ENCODE results near the gene SNX9.
"Not testable (repeated sequence)": the region's sequence is repeated elsewhere in the genome, so short reads cannot be mapped to it uniquely, and the experiment has no call there.

Gene SNX9

DNA sequence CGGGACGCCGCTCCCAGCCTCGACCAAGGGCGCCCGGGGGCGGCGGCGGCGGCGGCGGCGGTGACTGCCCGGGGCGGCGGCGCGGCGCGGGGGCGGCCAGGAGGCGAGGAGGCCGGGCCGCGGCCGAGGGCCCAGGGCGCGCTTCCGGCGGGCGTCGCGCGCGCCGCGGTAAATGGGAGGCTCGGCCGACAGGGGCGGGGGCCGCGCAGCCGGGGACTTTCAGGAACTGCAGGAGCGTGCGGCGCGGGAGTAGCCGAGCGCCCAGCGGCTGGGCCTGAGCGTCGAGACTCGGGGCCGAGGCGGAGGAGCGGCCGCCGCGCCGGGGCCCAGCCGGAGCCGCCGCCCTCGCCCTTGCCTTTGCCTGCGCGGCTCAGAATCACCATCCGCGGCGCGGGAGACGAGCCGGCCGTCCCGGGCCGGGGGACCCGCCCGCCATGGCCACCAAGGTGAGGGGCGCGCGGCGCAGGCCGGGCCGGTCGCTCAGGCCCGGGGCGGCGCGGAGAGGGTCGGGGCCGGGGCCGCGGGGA is at the start of gene SNX9:
SNX9 (plus strand) TSS at position 246 of the 527 bp plus-strand sequence; CDS start at position 435, 189 bp downstream.
- FAIRE-seq: peak; percentile 70
- DNase-seq (ENCODE audit: insufficient read length, low spot score): peak; percentile 71

DNA sequence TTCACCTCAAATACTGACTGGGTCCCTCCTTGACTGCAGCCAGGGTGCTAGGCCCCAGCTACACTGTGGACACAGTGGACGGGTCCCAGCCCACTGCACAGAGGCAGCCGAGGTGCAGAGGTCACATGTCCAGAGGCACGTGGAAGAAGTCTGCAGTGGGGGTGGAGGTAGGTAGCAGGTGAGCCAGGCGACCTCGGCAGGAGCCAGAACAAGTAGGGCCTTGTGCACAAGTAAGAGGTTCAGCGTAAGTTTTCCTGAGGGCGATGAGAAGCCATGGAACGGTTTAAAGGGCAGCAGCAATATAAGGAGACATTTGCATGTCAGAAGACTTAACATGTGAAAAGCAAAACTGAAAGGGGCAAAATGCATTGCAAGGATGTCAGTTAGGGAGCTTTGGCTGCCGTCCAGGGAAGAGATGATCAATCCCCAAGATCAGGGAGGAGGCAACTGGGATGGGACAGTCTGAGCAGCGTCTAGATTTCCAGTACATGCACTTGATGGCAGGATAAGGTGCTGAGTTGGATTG is 49.7 kb upstream of the SNX9 start:
- no peak for FAIRE-seq
- no peak for DNase-seq (ENCODE audit: insufficient read length, low spot score)

DNA sequence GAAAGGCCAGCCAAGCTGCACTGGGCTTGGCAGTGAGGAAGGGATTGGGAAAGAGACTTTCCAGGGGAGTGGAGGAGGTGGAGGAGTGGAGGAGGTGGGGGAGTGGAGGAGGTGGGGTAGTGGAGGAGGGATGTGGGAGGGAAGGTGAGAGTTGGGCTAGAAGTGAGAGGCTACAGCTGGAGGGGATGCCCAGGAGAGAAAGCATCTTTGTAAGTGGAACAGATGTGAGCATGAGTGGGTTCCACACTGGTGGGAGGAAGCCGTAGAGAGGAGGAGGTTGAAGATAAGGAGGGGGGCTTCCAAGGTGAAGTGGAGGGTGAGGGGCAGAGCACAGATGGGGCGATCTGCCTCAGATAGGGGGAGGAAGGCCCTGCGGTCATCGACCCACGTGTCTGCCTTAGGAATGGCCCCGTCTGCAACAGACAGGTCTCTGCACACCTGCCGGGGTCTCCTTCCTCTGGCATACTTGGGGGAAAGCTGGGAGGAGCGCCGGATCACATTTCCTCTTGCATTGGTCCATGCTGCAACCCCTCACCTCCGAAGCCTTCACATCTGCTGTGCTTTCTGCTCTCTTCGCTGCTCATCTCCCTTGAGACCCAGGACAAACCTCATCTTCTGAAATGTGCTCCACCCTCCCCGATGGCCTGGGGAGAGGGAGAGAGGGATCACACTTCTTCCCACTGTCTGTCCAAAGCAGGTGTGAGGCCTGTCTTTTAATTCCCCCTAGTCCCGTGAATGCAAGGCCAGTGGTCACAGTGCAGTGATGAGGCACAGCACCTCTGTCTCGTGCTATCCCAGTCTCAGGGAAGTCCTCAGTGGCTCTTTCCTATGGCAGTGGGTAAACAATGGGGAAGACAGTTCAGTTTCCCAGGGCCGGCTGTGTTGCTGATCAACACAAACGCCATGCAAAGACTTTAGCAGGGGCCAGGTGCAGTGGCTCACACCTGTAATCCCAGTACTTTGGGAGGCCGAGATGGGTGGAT is 48.6 kb upstream of the SNX9 start:
- DNase-seq (ENCODE audit: insufficient read length, low spot score) (no peak), FAIRE-seq (no peak)

DNA sequence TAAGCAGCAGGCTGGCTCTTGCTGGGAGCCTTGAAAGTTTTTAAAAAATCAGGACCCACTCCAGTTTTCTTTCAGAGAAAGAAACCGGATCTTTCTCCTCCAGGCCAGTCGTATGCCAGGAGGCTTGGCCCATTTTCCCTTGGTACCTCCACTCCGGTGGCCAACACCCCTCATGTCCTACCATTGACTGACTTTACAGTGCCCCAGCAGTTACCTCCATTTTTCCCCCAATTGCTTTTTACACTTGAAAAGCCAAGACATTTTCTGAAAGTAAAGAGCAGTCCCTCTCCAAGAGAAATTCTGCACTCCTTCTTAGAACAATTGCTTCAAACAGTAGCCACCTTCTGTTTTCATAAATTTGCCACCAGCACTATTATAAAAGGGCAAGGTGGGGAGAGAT is 47.7 kb upstream of the SNX9 start:
- FAIRE-seq (no peak), DNase-seq (ENCODE audit: insufficient read length, low spot score) (no peak)

DNA sequence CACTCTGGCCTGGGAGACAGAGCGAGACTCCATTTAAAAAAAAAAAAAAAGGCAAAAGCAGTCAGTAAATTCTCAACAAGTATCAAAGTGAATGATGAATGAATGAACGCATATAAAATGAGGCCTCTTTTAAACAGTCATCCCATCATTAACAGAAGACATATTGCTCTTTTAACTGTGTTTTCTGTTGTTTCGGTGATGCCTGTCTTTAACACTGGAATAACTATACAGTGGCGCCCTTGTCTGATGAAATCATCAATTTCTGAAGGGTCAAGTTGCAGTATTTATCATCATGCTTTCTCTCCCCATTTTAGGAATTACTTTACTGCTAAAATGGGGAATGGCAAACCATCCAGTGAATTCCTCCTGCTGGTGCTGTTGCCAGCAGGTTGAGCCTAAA is 45.7 kb upstream of the SNX9 start:
- DNase-seq (ENCODE audit: insufficient read length, low spot score) (no peak), FAIRE-seq (no peak)

DNA sequence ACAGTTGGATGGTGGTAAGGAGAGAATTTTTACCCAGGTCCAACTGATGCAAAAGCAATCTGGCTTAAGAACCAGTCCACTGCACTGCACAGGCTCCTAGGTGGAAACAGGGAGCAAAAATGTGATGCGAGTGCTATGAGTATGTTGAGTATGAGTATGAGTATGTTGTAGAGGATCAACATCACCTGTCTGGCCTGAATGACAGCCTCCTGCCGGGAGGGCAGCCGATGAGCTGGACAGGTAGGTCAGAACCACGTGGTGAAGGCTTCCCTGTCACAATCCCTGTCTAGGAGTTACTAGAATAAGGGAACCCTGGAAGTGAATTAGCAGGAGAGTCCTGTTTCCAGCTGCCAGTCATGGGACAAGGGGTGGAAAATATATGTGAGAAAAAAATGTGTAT is 44.3 kb upstream of the SNX9 start:
- no peak for DNase-seq (ENCODE audit: insufficient read length, low spot score)
- FAIRE-seq: no peak

DNA sequence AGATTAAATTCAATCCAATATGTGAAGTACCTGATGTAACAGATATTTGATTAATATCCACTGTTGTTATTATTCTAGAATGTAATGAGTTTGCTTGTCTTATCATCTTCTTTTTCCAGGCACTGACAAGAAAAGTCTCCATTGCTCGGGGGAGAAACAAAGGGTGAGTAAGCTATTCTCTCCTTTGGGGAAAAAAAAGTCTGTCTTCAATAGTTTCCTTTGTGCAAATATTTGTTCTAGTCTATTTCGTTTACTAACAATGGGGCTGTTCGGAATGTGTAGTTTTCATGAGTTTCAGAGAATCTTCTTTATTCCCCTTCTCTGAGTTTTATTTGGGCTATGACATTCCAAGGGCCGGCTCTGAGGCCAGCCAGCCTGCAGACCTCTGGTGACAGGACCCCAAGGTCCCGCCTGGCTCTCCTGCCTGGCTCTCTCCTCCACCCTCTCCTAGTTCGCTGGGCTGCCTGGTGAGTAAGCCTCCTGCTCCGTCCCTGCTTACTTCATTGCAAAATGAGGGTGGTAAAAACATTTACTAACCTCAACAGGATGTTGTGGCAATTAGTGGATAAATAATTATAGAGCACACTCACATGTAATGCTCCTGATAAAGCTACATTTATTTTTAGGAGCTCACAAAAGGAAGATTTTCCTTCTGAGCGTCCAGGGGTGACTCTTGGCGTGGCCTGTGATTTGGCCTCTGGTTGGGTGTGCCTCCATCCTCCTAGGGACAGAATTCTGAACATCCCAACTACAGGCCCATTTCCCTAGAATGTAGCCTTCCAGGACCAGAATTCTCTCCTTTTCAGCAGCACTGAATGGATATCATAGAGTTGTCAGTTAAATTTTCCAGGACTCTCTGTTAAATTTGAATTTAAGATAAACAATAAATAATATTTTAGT is 43.1 kb upstream of the SNX9 start:
- FAIRE-seq (no peak), DNase-seq (ENCODE audit: insufficient read length, low spot score) (no peak)

DNA sequence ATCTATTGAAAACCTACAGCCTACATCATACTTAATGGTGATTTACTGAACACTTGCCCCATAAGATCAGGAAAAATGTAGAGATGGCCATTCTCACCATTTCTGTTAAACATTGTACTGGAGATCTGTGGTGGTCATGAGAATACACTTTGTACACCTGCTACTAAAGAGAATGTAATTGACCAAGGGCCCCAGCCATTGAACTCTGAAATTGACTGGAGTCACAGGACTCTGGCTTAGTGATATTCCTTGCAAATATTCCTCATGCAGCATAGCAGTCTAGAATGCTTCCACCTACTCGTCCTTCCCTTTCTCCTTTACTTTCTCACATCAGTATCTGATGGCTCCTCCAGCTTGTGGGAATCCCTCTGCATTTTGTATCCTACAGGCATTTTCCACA is 37.4 kb upstream of the SNX9 start:
- DNase-seq (ENCODE audit: insufficient read length, low spot score) (no peak), FAIRE-seq (no peak)

DNA sequence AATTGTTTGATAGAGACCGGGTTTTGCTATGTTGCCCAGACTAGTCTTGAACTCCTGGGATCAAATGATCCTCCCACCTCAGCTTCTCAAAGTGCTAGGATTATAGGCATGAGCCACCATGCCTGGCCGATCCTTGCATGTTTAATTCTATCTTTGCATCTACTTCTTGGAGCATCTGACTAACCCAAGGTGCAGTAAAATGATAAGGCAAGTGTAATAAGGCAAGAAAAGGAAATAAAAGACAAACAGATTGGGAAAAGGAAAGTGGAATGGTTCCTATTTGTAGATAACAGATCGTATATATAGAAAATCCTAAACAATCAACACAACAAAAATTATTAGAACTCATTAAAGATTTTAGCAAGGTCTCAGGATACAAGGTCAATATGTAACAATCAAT is 36.8 kb upstream of the SNX9 start:
- DNase-seq (ENCODE audit: insufficient read length, low spot score) (no peak), FAIRE-seq (no peak)

DNA sequence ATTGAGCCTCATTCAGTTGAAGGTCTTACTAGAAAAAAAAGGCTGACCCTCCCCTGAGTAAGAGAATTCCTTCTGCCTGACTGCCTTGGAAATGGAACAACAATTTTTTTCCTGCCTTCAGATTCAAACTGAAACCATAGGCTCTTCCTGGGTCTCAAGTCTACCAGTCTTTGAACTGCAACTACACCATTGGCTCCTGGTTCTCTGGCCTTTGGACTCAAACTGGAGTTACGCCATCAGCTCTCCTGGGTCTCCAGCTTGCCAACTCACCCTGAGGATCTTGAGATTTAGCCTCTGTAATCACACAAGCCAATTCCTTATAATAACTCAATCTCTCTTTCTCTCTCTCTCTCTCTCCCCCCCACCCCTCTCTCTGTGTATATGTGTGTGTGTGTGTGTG is 36.0 kb upstream of the SNX9 start:
- no peak for FAIRE-seq
- DNase-seq (ENCODE audit: insufficient read length, low spot score): no peak

DNA sequence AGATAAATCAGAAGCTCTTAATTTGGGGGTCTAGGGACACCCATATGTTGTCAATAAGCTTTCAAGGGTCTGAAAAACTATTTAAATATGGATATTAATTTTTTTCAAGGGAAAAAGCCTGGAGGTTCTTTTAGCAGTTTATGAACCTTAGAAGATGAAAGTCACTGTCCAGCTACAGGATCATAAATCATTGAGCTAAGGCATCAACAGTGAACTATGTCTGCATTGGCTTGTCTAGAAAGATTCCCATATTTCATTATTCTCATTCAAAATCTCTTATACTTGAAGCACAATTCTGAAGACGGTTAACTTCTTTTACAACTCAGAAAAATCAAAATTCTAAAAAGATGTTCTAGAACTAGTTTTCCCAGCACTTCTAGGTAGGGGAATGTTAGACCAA is 34.9 kb upstream of the SNX9 start:
- FAIRE-seq (no peak), DNase-seq (ENCODE audit: insufficient read length, low spot score) (no peak)

DNA sequence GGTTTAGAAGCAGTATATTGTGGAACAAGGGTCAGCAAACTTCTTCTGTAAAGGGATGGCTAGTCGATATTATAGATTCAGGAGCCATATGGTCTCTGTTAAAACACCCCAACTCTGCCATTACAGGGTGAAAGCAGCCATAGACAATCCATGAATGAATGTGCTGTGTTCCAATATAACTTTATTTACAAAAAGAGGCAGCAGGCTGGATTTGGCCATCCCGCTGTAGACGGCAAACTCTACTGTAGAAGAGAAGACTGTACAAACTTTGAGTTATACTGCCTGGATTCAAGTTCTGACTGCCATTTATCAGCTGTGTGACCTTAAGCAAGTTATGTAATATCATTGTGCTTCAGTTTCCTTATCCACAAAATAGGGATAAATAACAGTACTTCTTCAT is 33.7 kb upstream of the SNX9 start:
- FAIRE-seq (no peak), DNase-seq (ENCODE audit: insufficient read length, low spot score) (no peak)

DNA sequence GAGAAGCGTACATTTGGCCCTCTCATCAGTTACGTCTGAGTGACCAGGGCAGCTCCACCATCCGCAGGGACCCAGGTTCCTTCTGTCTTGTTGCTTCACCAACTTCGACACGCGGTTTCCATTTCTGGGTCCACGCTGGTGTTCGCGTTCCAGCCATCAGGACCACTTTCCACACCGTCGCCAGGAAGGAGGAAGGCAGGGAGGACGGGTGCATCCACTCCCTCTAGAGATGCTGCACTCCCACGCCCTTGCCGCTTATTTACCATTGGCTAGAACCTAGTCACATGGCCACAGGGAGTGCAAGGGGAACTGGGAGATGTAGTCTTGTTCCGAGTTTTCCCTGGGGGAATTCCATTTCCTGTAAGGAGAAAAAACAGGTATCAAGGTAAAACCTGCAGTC is 33.2 kb upstream of the SNX9 start:
- DNase-seq (ENCODE audit: insufficient read length, low spot score) (no peak), FAIRE-seq (no peak)

DNA sequence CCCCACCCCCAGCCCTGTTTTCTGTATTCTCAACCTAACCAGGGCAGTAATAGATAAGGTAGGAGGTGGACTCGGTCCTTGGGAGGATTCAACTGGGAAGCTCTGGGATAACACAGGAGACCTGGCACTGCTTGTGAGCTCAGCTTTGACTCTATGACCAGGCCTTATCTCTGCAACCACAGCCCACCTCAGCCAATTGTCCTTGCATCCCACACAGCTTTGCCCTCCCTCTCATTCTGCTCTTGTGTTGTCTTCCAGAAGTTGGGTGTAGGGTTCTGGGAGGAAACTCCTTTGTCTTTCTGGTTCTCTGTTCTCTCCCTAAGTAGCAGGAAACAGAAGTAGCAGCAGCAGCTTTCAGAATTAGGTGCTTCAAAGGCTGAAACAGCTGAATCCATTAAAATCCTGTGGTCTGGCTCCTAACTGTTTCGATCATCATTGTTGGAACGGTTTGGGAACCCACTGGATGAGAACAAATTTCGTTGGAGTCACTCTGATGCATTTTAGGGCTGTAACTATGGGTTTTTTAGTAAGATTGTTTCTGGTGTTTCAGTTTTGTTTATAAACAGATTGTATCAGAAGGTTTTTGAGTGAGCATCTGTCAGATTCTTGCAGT is 32.4 kb upstream of the SNX9 start:
- DNase-seq (ENCODE audit: insufficient read length, low spot score) (no peak), FAIRE-seq (no peak)

DNA sequence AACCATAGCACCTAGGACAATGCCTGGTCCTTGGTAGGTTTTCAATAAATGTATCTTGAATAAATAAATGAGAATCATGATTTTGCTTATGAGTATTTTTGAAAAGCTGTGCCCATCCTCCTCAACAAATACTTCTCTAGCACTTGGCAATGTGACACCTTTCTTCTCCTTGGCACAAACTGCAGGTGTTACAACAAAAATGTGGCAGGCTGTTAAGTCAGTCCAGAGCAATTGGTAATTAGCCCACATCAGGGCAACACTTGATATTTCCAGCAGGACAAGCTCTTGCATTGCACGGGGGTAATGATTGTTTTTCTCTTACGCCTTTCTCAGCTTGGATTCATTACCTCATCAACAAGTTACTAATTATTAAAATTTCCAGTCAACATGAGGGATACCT is 31.6 kb upstream of the SNX9 start:
- FAIRE-seq (no peak), DNase-seq (ENCODE audit: insufficient read length, low spot score) (no peak)

DNA sequence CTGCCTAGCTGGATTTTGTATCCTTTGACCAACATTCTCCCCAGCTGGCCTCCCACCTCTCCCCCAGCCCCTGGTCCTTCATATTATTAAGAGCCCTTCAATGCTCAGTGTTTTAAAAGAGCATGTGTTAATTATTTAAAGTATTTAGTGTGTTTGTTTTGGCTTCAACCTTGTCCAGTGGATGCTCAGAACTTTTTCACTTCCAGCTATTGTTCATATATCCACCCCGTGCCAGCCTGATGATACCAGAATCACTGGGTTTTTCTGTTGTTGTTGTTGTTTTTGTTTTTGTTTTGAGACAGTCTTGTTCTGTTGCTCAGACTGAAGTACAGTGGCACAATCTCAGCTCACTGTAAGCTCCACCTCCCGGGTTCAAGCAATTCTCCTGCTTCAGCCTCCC is 30.4 kb upstream of the SNX9 start:
- DNase-seq (ENCODE audit: insufficient read length, low spot score) (no peak), FAIRE-seq (no peak)

DNA sequence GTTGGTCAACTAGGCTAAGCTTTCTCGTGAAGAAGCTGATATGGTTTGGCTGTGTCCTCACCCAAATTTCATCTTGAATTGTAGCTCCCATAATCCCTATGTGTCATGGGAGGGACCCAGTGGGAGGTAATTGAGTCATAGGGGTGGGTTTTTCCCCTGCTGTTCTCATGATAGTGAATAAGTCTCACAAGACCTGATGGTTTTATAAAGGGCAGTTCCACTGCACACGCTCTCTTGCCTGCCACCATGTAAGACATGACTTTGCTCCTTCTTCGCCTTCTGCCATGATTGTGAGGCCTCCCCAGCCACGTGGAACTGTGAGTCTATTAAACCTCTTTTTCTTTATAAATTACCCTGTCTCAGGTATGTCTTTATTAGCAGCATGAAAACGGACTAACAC is 29.0 kb upstream of the SNX9 start:
- FAIRE-seq; DNase-seq (ENCODE audit: insufficient read length, low spot score): not testable (repeated sequence)

DNA sequence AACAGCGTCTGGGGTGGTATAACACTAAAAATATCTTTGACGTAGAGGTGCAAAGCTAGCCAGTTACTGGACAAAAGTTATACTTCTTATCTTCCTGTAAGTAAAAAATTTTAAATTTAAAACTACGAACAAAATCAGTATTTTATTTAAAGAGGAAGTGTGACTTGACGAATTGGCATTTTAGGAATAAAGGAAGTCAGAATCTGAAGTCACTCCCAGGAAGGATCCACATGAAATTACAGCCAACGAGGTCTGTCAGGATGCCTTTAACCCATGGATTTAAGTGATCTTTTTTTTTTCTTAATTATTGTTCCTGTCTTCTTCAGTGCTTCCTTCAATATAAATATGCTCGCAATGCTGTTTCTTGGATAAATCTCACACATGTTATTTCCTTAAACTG is 27.2 kb upstream of the SNX9 start:
- FAIRE-seq: no peak
- DNase-seq (ENCODE audit: insufficient read length, low spot score): no peak

DNA sequence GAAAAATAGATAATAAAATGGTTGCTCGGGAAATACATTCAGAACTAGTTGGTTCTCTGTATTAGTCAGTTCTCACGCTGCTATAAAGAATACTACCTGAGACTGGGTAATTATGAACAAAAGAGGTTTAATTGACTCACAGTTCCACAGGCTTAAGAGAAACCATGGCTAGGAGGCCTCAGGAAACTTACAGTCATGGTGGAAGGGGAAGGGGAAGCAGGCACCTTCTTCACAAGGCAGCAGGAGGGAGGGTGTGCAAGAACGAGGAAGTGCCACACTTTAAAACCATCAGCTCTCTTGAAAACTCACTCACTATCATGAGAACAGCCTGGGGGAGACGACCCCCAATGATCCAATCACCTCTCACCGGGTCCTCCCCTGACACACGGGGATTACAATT is 24.2 kb upstream of the SNX9 start:
- DNase-seq (ENCODE audit: insufficient read length, low spot score) (no peak), FAIRE-seq (peak; percentile 14)

DNA sequence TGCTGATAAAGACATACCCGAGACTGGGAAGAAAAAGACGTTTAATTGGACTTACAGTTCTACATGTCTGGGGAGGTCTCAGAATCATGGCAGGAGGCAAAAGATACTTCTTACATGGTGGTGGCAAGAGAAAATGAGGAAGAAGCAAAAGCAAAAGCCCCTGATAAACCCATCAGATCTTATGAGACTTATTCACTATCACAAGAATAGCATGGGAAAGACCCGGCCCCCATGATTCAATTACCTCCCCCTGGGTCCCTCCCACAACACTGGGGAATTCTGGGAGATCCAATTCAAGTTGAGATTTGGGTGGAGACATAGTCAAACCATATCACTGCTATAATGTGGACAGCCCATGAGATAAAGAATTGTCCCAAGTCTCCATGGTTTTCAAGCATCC is 23.5 kb upstream of the SNX9 start:
- peak; percentile 68 for FAIRE-seq
- not testable (repeated sequence) for DNase-seq (ENCODE audit: insufficient read length, low spot score)
